ENCODE measurements around the gene SHISA5.

DNA sequence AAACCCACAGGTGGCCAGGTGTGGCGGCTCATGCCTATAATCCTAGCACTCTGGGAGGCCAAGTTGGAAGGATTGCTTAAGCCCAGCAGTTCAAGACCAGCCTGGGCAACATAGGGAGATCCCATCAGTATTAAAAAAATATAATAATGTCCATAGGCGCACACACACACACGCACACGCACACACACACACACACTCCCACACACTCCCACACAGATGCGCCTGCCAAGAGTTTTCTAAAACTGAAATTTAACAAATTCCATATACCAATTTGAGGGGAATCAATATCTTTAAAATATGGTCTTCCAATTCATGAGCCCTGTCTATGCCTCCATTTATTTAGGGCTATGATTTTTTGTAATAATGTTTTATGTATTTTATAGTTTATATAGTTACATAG is 17.0 kb downstream of the SHISA5 start:
- TF ChIP-seq, protein P1, sequence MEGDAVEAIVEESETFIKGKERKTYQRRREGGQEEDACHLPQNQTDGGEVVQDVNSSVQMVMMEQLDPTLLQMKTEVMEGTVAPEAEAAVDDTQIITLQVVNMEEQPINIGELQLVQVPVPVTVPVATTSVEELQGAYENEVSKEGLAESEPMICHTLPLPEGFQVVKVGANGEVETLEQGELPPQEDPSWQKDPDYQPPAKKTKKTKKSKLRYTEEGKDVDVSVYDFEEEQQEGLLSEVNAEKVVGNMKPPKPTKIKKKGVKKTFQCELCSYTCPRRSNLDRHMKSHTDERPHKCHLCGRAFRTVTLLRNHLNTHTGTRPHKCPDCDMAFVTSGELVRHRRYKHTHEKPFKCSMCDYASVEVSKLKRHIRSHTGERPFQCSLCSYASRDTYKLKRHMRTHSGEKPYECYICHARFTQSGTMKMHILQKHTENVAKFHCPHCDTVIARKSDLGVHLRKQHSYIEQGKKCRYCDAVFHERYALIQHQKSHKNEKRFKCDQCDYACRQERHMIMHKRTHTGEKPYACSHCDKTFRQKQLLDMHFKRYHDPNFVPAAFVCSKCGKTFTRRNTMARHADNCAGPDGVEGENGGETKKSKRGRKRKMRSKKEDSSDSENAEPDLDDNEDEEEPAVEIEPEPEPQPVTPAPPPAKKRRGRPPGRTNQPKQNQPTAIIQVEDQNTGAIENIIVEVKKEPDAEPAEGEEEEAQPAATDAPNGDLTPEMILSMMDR (IDR thresholded peaks at IDR 0.05): no peak
- no peak for TF ChIP-seq POLR2A (IDR thresholded peaks at IDR 0.05)

All from testis (tissue), 2 donors.